Suppressor macrophage treated with lipopolysaccharide for 1 hour (primary cell): ENCODE results near the gene CHMP4B.

Source experiments
- DNase-seq, 3 donors: peaks; one replicate each; pipeline ENCODE4 v3.0.0-alpha.2; 2020 to 2022

The CHMP4B gene

GRCh38 chr20:33841436-33841799, 30.3 kb downstream of the CHMP4B start:
- no peak for DNase-seq

- DNase-seq: no peak
Measured at GRCh38 chr20:33842346-33842745, 31.2 kb downstream of the CHMP4B start.

GRCh38 chr20:33843050-33843449, 31.9 kb downstream of the CHMP4B start:
- DNase-seq: no peak

- no peak for DNase-seq
Measured at GRCh38 chr20:33843854-33844253, 32.7 kb downstream of the CHMP4B start.

GRCh38 chr20:33846291-33846935, 35.3 kb downstream of the CHMP4B start:
- DNase-seq: no peak

GRCh38 chr20:33847006-33847405, 35.9 kb downstream of the CHMP4B start:
- no peak for DNase-seq

GRCh38 chr20:33848391-33848790, 37.2 kb downstream of the CHMP4B start:
- no peak for DNase-seq

GRCh38 chr20:33850159-33850558, 39.0 kb downstream of the CHMP4B start:
- DNase-seq: no peak

GRCh38 chr20:33851842-33852466, 40.8 kb downstream of the CHMP4B start:
- DNase-seq: peak in 2 of 3 donors; percentile 30 to 48

- peak in 1 of 3 donors; percentile 18 for DNase-seq
Measured at GRCh38 chr20:33852626-33853506, 41.7 kb downstream of the CHMP4B start.

GRCh38 chr20:33853507-33853813, 42.3 kb downstream of the CHMP4B start:
- no peak for DNase-seq

GRCh38 chr20:33857722-33858563, 46.8 kb downstream of the CHMP4B start:
- no peak for DNase-seq

- DNase-seq: no peak
Measured at GRCh38 chr20:33858666-33859065, 47.5 kb downstream of the CHMP4B start.

- peak; percentile 36 to 54 (median 42) for DNase-seq
Measured at GRCh38 chr20:33859157-33859695, 48.1 kb downstream of the CHMP4B start.

- no peak for DNase-seq
Measured at GRCh38 chr20:33859751-33860150, 48.6 kb downstream of the CHMP4B start.

GRCh38 chr20:33861458-33861857, 50.3 kb downstream of the CHMP4B start:
- DNase-seq: no peak

GRCh38 chr20:33862709-33863403, 51.7 kb downstream of the CHMP4B start:
- DNase-seq: peak; percentile 24 to 42 (median 32)

GRCh38 chr20:33863440-33864323, 52.5 kb downstream of the CHMP4B start:
- DNase-seq: no peak

- no peak for DNase-seq
Measured at GRCh38 chr20:33864324-33864963, 53.3 kb downstream of the CHMP4B start.

- no peak for DNase-seq
Measured at GRCh38 chr20:33865761-33866370, 54.7 kb downstream of the CHMP4B start.
